GM18499 (cell line): ENCODE results near the gene COL7A1.

ENCODE experiments used
- ATAC-seq: cut with Tn5 transposase; IDR thresholded peaks from one replicate; pipeline ENCODE4 v1.9.1; 2021; ENCODE audit warnings: moderate number of reproducible peaks; ENCODE audit not compliant: insufficient read depth, unreplicated experiment

The COL7A1 gene

DNA sequence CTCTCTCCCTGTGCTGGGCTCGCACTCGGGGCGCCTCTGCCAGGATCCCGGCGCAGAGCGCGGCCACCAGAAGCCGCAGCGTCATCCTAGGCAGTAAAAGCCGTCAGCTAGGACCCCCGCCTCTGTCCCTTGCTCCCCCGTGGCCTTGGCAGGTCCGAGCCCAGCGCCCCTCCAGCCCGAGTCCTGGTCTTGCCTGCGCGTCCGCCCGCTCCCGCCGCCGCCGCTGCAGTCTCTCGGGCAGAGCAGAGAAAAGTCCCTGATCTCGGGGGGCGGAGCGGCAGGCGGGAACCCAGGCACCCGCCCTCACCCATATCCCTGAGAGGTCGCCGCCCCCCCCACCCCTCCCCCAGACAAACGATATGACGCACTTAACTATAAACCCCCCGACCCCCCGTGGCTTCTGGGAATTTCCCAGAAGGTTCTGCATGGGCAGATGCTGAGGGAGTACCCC, at the start of gene COL7A1:
TSS of gene COL7A1 (minus strand) at position 255 of the 451 bp plus-strand sequence. CDS start at position 85, 170 bp downstream.
- no peak for ATAC-seq

DNA sequence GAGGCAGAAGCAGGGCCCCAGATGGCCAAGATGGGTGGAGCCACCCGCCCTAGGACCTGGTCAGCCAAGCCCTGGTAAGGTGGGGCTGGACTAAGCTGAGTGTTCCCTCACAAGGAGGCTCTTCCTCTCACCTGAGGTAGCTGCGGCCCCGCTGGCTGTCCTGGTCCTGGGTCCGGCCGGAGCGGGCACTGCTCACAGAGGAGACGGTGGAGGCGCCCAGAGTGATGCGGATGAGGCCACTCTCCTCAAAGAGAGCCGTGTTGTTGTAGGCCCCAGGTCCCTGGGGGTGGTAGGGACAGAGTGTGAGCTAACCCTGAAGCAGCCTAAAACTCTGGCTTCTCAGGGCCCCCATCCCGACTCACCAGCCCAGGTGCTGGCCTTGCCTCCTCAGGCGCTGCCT, 47.5 kb upstream of the COL7A1 start:
- no peak for ATAC-seq

DNA sequence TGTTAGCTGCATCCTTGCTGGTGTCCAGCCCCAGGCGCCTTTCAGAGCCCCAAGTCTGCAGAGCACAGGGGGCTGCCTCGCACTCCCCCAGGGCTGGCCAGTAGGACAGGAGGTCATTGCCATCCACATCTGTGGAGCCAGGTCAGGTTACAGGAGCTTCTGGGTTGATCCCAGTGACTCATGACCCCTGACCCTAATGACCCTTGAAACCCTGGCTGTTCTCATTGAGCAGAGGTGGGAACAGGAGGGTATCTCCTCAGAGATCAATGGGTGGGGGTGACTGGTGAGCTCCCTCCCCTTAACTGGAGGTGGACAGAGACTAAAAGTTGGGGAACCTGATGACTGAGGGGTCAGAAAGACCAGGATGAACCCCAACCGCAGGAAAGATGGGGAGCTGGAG, 46.3 kb upstream of the COL7A1 start:
- ATAC-seq, result no peak

DNA sequence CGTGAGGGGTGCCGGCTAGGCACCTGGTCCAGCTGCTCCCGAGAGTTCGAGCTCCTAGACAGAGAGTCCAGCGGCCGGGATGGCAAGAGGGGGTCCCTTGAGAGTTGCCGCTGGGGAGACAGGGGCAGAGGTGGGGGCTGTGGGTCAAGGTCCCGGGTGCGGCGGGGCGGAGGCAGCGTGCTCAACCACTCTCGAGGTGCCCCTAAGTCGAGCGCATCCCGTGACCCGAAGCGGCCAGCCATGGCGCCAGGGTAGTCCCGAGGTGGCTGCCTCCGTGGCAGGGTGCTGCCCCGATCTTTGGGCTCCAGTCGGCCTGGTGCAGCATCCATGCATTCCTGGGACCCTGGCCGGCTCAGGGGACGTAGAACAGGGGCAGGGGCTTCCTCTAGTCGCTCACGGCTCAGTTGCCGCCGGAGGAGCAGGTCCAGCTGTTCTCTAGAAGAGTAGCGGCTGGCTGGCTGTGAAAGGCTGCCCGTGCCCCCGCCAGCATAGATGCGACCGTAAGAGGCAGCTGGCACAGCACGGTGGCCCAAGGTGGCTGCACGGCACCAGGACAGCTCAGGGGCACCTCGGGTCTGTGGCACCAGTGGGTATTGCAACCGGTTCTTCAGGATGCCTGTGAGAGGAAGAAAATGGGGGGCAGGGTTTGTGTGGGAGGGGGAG, 44.9 kb upstream of the COL7A1 start:
- ATAC-seq, result no peak

DNA sequence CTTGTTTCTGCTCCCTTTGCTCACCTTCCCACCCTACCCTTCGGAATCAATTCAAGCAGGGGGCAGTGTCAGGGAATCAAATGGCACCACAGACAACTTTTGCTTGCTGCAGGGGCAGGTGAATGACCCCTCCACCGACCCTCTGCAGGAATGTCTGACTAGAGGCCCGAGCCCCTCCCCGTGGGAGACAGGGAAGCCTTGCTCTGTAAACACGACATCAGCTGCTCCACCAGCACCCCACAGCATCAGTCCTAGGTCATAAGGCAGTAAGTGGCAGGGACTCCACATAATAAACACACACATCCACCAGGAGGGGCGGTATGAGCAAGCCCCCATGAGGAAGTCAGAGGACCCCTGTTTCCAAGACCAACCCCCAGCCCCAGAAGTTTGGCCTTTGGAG, 42.2 kb upstream of the COL7A1 start:
- no peak for ATAC-seq

DNA sequence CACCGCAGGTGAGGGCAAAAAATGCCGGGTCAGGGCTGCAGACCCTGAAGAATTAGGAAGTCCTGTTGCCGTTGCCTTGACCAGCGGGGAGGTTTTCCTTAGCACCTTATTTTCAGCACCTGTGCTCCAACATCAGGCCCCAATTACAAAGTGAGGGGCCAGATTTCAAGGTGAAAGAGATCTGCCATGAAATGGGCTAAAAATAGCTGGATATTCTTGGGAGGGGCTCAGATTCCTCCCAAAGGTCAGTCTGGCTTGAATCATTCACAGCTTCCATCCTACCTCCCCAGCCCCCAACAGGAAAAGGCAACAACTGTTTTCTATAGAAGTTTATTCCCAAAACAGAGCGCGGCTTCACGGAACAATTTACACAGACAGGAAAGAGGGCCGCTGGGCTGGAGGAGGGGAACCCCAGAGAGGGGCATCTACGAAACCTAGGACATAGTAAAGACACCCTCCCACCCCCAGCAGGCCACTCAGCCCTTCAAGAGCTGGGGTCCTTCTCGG, 41.1 kb upstream of the COL7A1 start:
- no peak for ATAC-seq

DNA sequence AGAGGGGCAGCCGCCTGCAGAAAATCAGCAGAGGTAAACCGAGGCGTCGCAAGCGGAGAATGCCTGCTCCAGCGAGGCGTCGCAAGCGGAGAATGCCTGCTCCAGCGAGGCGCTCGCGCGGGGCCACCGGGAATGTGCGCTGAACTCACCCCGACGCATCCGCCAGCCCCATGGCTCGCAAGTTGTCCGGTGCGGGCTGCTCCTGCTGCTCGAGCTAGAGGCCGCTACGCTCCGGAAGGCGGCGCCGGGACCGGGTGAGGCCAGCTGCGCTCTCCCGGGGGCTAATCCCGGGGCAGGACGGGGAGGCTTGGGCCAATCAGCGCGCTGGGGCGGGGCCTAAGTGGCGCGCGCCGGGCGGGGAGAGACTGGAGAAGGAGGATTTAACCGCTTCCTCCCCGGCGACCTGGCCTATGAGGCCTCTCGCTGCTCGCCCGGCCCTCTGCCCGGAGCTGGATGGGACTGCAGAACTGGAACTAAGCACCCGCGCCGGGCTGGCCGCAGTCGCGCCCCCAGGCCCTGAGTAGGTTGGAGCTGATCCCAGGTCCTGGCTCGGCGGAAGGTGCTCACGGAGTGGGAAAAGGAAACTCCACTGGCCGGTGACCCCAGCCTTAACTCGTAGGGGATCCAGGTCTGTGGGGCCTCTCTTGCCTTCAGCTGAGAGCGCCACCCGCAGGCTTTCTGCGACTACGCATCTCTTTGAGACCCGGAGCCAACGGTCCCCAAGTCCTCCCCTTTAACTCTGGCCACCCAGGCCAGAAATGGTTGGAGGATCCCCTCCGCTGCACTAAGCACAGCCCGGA, 40.3 kb upstream of the COL7A1 start, which contains the start of gene SLC26A6:
TSS of gene SLC26A6 (minus strand) at position 240 of the 800 bp plus-strand sequence. CDS start at position 172, 68 bp downstream.
- ATAC-seq, result peak; percentile 46

DNA sequence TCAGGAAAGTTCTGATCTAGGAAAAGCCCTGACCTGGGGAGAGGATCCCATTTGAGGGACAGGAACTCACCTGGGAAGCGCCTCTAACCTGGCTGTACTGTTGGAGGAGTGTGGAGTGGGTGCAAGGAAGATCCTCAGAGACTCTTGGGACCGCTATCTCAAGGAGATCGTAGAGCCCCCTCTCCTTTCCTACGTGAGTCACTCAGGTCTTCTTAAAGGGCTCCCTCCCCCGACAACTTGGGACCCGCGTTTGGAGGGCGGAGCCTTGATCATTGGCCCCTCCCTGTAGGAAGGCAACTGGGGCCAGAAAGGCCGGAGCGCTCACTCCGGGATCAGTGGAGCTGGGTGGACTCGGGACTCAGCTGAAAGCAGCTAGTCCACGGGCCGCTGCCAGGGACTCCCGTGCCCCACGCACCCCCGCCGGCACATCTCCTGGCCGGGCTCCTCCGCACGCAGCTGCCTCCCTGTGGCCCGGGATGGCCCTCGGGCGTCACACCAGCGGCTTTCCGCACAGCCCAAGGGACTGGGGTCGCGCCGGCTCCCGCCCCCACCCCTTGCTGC, 39.6 kb upstream of the COL7A1 start:
- ATAC-seq, result no peak

DNA sequence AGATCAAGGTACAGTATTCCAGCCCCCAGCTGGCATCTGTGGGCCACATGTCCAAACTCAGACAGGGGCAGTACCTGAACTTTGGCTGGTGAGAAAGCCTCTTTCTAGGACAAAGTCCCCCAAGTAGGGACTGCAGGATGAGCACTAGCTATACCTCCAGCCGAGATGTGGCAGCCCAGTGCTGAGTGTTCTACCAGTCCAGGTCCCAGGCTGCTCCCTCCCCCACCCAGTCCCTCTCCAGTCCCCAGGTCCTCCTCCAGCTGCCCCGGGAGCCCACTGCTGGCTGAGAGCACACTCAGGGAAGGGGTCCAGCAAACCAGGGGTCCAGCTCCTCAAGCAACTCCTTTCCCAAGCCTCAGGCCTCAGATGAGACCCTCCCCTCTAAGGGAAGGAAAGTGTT, 38.6 kb upstream of the COL7A1 start:
- ATAC-seq, result no peak

DNA sequence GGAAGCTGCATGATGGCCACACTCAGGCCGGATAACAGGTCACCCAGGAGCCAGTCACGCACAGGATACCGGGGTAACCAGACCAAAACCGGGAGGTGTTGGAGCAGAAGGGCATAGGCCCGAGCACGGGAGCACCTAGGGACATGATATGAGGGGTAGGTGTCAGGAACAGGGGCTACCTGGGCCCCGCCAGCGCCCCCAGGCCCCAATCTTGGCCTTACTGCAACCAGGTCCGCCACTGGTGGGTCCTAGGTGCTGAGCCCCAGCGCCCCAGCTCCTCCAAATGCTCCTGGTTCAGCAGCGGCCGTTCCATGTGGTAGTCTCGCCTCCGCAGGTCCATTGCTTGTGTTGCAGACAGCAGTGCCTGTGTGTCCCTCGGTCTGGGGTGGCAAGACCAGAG, 38.1 kb upstream of the COL7A1 start:
- ATAC-seq, result no peak

DNA sequence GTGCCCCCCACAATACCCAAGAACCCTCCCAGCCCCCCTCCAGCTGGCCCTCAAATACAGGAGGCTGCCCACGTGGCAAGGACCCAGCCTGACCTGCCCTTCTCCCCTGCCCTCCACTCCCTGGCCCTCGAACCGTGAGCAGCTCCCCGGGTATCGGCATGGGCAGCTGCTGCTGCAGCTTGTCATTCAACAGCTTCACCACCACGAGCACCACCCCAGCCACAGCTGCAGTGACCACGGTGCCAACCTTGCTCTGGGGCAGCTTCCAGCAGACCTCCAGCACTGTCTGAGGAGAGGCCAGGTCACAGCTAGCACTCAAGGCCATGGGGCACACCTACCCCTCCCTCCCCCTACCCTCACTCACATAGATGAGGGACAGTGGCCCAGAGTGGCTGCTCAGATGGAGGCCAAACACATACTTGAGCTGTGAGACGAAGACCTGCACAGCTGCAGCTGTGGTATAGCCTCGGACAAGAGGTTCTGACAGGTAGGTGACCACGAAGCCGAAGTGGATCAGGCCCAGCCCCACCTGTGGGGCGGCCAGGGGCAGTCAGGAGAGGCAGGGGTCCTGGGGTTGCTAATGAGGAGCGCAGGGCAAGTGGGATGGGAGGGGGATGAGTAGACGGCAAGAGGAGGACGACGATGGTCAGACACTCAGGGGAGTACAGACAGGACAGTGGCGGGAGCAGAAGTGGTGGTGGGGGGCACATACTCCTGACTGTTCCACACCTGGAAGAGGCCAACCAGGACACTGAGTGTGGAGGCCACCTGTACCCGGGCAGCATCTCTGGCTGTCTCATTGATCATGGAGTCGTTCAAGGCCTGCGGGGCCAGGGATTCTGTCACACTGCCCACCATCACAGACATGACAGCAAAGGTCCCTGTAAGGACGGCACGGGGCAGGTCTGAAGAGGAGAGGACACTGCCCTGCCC, 36.7 kb upstream of the COL7A1 start:
- ATAC-seq, result no peak

DNA sequence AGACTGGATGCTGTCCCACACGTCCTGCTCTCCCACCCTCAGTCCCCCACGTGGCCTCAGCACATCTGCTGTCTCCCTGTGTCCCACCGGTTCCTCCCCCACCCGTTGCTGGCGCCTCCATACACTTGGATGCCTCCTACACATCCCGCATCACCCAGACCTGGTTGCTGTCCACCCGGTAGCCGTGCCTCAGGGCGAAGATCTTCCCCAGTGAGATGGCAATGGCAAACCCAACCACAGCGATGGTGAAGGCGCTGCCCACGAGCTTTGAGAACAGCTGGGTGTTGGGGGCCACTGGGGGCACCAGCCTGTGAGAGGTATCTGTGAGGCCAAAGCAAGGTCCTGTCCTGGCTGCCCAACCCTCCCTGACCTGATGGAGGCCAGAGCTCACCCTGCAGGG, 35.7 kb upstream of the COL7A1 start:
- ATAC-seq, result no peak

DNA sequence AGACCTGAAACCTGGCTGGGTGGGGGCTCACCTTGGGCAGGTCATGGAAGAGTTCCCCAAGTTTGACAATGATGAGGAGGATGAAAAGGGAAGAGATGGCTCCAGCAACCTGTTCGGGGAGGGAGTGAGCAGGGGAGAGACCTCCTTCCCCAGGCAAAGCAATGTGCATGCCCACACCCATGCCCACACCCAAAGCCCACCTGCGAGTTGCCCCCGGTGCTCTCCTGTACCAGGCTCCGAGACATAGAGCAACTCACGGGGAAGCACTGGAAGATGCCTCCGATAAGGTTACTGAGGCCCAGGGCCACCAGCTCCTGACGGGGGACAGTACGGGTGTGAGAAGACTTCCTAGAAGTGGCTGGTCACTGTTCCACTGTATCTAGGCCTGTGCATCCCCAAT, 35.3 kb upstream of the COL7A1 start:
- ATAC-seq, result no peak

DNA sequence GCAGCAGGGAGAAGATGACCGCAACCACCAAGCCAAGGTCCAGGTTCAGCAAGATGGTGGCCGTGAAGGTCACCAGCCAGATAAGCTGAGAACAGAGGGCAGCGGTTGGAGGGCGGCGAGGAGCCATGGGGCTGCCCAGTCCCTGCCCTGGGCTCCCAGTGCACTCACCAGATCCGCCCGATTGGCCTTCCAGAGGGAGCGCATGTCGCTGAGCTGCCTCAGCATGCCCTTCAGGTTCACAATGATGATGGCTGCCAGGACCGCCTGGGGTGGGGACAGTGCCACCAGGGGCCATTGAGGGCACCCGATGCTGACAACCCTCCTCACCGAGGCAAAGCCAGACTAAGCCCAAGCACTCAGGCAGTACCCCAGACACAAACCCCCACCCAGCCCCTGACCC, 34.8 kb upstream of the COL7A1 start:
- ATAC-seq, result no peak

DNA sequence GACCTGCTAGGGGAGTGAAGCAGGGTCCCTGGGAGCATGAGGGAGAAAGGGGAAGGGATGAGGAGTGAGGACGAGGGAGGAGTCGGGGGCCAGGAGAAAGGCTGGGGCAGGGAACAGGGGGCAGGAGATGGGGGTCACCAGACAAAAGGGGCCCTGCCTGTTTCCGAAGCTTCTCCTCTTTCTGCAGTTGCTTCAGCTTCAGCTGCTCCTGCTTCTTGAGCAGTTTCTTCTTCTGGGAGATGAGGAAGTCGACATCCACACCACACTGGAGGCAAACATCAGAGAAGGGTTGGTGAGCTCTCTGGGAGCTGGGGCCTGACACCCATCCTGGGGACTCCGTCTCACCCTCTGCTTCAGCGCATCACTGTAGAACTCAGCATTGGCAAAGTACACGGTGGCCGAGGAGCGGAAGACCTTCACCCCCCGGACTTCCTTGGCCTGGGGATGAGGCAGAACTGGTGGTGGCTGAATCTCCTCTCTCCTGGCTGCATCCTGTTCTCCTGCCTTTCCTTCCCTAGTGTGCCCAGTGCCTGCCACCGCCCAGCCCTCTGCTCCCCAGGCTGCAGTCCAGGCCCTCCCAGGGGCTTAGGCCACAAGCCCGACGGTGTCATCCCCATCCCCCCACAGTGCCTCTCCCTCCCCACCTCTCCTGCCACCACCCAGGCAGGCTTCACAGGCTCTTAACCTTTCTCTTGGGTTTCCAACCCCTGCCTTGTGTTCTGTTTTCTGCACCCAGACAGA, 33.3 kb upstream of the COL7A1 start:
- ATAC-seq, result no peak

DNA sequence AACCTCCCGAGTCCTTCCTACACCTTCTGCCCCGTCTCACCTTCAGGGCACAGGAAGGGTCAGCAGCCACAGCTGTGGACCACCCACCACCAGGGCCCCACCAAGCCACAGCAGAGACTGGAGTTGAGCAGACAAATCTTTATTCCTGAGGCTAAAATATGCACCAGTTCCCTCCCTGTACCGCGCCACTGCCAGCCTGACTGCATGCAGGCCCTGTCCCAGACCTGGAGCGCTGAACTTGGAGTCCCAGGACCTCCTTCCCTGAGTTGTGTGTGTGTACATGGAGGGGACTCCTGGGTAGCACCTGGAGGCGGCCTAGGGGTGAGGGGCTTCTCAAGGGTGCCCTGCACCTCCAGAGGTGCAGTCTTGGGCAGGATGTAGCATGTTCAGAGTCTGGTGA, 30.5 kb upstream of the COL7A1 start:
- ATAC-seq, result no peak

DNA sequence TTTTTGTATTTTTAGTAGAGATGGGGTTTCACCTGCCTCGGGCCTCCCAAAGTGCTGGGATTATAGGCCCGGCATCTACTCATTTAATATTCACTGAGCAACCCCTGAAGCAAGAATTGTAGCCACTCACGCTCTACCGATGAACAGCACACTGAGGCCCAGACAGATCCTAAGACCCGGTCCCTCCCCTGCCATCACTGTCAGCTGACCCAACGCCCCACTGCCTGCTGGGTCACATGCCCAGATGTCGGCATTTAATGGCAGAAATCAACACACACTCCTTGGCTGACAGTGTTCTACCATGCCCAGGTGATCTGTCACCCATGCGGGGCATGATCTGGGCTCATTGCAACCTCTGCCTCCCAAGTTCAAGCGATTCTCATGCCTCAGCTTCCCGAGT, 29.6 kb upstream of the COL7A1 start:
- ATAC-seq, result no peak

DNA sequence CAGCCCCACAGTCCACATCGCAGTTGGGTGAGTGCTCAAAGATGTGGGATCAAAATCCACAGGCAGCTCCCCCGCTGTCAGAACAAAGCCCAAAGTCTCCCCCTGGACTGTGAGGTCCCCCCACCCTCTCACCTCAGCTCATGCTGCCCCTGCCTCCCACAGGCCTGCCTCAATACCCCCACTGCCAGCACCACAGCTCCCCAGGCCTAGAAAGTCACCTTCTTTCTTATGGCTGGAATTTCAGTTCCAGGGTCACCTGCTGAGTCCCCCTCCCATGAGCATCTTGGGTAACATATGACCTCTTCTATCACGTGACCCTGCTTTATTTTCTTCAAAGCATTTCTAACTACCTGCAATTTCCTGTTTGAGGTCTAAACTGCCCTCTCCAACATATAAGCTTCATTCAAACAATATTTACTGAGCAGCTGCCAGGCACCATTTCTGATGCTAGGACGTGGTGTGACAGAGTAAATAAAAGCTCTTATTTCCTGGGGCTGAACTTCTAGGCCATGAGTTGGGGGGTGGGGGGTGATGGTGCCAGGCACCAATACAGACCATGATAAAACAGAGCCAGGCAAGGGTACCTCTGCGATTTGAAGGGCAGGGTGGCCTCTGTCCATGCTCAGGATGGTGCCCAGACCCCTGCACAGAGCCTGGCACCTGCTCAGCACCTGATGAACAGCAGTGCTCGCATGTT, 28.9 kb upstream of the COL7A1 start:
- ATAC-seq, result no peak

DNA sequence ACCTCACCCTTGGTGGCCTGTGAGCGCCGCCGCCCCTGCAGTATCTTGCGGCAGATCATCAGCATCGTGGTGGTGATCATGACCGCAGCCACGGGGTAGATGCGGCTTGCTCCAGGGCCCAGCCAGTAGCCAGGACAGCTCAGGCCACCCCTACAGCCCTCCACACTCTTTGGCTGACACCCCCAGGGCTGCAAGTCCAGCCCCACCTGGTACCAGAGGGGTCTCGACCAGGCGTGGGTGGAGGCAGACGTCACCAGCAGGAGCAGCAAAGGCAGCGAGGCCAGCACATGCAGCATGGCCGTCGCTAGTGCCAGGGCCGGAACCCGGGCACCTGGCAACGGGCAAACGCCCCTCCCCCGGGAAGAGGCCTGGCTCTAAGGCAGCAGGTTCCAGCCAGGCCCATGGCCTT, 26.3 kb upstream of the COL7A1 start, which contains the start of gene TMEM89:
TSS of gene TMEM89 (minus strand) at position 309 of the 409 bp plus-strand sequence. CDS start at position 296, 13 bp downstream.
- ATAC-seq, result no peak
